Fibroblast of lung (primary cell): Measurements from ENCODE around the gene DDX20.

ENCODE experiments used
- EZH2 ChIP-seq: IDR thresholded peaks from 2 replicates; pipeline ENCODE4 v1.5.1; 2012; ENCODE audit warnings: low read length, control low read depth, mild to moderate bottlenecking; ENCODE audit errors: missing control alignments
- TF ChIP-seq, protein P1 (sequence below), 2 donors: IDR thresholded peaks in 1 of 2; conservative IDR thresholded peaks in 1 of 2; 1 replicate in 1 of 2; 2 replicates in 1 of 2; pipeline ENCODE4 v1.5.1; 2011 to 2012; ENCODE audit warnings: low read length in 2 of 2, control low read depth in 1 of 2, inconsistent platforms in 1 of 2, low read depth in 1 of 2, mild to moderate bottlenecking in 1 of 2

DNA sequence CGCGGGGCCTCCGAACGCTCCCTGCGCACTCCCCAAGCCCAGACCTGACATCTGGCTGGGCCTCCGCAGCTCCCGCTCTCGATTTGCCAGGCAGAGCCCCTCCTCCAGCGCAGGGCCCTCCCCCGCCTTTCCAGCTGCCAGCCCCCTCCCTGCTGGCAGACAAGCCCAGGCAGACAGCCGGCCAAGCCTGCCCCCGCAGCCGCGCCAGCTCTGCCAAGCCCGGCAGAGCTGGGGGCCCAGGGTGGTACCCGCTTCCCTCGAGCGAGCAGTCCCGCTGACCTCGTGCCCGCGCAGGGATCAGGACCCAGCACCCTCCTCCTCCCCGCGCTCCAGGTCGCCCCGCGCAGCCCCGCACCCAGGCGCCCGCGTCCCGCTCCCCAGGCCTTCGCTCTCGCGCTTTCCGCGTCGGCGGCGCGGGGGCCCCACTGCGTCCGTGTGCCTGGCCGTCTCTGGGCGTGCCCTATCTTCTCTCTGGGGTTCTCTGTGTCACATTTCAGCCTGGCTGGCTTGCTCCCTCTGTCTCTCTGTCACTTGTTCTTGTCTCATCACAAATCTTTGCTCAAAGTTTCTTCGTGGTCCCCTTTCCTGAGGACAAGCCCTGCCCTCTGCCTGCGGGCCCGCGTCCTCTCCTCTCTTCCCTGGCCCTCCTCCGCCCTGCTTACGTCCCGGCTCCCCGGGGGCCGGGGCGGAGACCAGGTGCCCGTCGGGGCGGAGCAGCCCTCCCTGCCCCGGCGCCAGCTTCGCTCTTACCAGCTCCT, 17.1 kb upstream of the DDX20 start:
- TF ChIP-seq, protein P1, sequence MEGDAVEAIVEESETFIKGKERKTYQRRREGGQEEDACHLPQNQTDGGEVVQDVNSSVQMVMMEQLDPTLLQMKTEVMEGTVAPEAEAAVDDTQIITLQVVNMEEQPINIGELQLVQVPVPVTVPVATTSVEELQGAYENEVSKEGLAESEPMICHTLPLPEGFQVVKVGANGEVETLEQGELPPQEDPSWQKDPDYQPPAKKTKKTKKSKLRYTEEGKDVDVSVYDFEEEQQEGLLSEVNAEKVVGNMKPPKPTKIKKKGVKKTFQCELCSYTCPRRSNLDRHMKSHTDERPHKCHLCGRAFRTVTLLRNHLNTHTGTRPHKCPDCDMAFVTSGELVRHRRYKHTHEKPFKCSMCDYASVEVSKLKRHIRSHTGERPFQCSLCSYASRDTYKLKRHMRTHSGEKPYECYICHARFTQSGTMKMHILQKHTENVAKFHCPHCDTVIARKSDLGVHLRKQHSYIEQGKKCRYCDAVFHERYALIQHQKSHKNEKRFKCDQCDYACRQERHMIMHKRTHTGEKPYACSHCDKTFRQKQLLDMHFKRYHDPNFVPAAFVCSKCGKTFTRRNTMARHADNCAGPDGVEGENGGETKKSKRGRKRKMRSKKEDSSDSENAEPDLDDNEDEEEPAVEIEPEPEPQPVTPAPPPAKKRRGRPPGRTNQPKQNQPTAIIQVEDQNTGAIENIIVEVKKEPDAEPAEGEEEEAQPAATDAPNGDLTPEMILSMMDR (conservative IDR thresholded peaks at IDR 0.05 in 1 of 2, IDR thresholded peaks at IDR 0.05 in 1 of 2; ENCODE audit: low read depth in 1 of 2, low read length in 2 of 2) = no peak
- TF ChIP-seq EZH2 = no peak
